Endothelial cell of hepatic sinusoid (primary cell): ENCODE measurements around the gene NFATC4.
"Not testable (repeated sequence)": the region's sequence is repeated elsewhere in the genome, so short reads cannot be mapped to it uniquely, and the experiment has no call there.

ENCODE experiments used
- in situ Hi-C: cut with HindIII; loops from 2 replicates; pipeline ENCODE4 v1.10.0; 2017; ENCODE audit warnings: low sequenced_read_pairs

The NFATC4 gene

DNA sequence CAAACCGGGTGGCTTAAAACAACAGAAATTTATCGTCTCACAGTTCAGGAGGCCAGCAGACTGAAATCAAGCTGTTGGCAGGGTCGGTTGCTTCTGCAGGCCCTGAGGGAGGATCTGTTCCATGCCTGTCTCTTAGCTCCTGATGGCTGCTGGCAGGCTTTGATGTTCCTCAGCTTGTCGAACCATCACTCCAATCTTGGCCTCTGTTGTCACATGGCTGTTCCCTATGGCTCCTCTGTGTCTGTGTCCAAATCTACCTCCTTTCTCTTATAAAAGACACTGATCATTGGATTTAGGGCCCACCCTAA, 14.0 kb downstream of the NFATC4 start:
- in situ Hi-C loops: no loop called here

DNA sequence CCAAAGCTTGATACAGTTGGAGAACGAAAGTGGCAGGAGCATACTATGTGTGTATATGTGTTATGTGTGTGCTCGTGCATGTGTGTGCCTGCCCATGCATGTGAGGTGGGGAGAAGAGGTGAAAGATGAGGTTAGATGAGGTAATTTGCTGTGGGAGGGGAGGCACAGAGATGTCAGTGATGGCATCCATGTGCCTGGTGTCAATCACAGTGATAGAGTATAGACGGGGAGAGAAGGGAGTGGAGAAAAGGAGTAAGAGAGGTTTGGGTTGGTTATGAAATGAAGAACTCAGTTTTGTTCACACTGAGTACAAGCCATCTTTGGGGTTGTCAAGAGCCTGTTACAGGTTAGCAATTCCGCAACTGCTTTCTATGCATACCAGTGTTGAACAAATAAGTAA, 16.2 kb downstream of the NFATC4 start:
- in situ Hi-C loops: no loop called here

DNA sequence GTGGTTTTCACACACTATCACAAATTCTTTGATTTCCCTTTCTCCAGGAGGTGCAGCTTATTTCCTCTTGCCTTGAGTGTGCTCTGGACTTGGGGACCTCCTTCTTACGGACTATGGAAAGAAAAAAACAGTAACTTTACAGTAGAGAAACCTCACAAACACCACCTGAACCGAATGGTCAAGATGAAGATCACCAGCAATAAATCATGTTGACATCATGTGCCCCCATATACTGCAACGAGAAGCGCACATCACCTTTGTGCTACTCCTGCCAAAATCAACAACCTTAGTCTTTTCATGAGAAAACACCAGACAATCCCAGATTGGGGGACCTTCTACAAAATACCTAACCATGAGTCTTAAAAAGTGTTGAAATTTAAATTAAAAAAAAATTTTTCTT, 17.5 kb downstream of the NFATC4 start:
- in situ Hi-C loops: no loop called here

DNA sequence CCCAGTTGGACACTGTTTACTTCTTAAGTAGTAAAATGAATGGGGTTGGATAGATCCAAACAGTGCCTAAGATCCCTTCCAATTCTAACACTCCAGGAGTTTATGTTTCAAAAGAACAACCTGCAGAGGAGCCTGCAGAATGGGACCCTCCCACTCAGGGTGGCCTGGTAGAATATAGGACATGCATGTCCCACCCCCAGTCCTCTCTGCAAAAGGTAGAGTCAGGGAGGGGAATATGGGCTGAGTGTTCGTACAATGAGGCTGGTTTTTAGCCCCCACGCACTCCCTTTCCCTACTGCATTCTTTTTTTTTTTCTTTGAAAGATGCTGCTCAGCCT, 19.0 kb downstream of the NFATC4 start:
- in situ Hi-C loops: no loop called here

DNA sequence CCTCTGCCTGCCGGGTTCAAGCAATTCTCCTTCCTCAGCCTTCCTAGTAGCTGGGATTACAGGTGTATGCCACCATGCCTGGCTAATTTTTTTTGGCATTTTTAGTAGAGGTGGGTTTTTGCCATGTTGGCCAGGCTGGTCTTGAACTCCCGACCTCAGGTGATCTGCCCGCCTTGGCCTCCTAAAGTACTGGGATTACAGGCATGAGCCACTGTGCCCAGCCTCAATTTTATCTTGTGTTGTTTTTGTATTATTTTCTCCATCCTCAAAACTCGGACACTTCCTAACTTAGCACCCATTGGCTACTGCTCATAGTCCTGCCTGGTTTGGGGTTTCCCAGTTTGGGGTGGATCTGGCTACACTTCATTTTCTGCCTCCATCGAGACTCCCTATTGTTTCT, 19.6 kb downstream of the NFATC4 start:
- in situ Hi-C loops: not testable (repeated sequence)

DNA sequence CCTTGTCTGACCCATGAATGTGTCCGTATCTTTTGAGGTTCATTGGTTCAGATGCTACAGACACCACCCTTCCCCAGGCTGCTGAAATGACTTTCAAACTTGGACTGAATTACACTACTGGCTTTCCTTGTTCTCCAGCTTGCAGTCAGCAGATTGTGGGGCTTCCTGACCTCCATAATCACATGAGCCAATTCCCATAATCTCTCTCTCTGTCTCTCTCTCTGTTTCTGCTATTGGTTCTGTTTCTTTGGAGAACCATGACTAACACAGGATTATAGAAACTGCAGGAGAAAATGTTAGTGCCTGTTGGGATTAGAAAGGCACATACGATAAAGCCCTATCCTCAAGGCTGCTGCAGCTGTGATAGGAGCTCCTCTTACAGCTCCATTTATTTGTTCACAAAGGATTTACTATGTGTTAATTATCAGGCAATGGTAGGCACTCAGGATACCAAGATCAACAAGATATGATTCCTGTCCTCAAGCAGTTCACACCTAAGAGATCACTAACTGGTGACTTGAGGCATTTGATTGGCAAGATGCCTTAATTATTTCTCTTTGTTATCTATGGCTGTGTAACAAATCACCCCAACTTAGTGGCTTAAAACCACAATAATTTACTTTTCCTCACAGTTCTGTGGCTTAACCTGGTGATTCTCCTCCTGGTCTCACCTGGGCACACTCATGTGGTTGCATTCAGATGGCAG, 20.6 kb downstream of the NFATC4 start:
- in situ Hi-C loops: no loop called here

DNA sequence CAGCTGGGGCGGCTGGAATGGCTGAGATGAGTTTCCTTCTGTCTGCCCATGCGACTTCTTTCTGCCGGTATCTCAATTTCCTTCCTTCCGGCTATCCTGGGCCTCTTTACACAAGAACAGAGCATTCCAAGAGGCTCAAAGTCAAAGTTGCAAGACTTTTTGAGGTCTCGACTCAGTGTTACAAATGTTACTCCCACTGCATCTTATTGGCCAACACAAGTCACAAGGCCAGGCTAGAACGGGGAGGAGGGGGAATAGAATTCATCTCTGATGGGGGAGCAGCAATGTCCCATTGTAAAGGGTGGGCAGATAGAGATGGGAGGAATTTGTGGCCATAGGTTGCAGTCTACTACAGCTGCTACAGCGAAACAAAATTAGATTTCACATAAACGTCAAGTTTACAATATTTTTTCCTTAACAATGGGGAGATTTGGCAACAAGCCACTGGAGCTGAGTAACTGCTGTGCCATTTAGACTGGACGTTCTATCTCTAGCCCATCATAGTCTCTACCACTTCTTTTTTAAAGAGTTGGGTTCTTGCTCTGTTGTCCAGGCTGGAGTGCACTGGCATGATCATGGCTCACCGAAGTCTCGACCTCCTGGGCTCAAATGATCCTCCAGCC, 21.4 kb downstream of the NFATC4 start:
- in situ Hi-C loops: no loop called here

DNA sequence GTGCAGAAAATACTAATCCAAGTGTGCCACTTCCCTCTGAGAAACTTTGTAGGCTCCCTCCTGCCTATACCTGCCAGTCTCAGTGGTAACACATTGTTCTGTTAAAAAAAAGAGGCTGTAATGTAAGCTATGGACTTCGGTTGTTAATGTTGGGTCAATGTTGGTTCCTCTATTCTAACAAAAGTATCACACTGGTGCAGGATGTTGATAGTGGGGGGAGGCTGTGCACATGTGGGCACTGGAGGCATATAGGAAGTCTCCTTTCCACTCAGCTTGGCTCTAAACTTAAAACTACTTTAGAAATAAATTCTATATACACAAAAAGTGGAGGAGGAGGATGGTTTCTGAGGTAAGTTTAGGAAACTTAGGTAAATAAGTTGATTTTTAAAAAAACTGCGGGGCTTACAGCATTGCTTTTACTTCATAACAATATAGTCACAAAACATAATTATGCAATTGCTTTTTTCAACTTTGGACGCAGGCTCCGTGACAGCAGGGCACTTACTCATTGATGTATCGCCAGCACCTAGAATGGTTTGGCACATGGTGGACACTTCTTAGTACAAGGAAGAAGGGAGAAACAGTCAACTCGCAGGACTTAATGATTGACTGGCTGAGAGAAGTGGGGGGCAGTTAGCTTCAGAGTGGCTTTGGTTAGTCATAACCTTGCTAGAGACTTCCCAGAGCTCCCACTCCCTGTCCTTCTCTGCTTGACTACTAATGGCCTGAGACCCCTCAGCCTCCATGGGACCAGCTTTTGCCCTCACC, 22.9 kb downstream of the NFATC4 start:
- in situ Hi-C loops: no loop called here

DNA sequence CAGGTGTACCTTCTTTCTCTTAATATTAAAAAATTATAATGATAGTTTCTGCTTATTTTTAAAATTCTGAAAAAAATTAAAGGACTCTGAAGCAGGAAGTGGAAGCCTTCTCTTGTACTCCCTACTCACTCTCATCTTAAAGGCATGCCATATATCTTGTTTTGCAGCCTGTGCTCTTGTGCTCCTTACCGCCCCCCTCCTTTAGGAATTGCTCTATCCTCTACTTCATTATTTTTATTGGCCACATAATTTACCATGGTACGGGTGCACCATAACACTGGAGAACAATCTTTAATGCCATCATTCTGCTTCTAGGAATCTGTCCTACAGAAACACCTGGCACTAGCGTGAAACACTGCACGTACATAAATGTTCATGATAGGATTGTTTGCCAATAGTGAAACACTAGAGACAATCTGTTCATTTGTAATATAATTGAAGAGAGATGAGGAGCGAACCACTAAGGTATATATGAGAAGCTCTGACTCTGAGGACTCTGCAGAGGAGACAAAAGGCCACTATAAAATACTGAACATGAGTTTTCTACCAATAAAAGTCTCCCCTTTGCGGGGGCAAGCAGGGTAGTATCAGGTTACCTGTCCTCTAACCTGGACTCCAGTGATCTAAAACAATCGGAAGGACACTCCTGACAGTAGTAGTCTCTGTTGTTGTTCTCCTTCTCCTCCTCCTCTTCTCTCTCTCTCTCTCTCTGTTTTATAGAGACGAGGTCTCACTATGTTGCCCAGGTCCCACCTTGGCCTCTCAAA, 24.5 kb downstream of the NFATC4 start:
- in situ Hi-C loops: no loop called here

DNA sequence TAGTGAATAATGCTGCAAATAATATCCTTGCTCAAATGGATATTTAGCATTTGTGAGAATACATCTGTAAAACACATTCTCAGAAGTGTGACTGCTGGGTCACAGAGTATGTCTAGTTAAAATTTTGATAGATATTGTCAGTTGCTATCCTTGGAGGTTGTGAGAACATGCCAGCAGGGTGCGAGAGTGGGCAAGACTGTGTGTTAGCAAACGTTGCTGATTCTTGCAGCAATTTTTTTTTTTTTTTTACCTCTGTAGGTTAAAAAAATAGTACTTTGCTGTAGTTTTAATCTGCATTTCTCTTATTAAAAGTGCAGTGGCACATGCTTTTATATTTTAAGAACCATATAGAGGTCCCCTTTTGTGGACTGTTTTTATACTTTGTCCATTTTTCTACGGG, 26.3 kb downstream of the NFATC4 start:
- in situ Hi-C loops: no loop called here

DNA sequence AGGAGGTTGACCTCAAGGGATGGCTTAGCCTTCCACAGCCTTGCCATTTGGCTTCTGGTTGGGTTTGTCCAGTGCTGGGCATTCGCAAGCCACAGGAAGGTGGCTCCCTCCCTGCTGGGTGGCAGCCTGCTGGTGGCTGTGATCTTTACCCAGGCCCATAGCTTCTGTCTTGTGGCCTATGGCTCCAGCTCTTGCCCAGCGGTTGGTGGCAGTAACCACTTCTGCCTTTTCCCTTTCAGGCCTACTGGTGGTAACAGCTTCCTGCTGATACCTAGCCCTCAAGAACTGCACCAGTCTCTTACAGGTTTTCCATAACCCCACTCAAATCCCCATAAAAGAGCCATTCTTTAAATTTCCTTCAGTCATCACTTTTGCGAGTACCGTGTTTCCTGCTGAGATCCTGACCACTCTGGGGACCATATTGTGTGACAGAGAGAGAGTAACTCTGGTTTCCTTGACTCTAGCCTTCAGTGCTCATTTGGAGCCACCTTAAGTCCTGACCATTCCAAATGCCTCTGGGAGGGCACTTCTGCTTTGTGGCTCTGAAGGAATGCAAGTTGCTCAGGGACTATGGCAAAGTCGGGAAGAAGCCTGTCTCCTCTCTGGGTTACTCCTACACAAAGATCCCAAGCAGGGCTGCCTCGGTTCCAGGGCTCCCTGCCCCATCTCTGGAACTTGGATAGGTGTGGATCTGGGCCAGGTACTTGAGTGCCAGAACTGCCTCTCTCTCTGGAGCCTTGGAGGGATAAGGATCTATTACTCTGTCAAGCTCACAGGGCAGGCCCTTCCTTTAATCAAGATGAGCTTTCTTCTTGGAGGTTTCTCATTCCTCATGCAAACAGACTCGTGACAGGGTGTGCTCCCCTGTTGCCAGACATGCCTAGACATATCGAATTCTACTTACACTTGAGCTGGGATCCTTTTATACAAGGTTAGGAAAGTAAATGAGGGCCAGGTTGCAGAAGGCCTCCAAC, 27.9 kb downstream of the NFATC4 start:
- in situ Hi-C loops: no loop called here

DNA sequence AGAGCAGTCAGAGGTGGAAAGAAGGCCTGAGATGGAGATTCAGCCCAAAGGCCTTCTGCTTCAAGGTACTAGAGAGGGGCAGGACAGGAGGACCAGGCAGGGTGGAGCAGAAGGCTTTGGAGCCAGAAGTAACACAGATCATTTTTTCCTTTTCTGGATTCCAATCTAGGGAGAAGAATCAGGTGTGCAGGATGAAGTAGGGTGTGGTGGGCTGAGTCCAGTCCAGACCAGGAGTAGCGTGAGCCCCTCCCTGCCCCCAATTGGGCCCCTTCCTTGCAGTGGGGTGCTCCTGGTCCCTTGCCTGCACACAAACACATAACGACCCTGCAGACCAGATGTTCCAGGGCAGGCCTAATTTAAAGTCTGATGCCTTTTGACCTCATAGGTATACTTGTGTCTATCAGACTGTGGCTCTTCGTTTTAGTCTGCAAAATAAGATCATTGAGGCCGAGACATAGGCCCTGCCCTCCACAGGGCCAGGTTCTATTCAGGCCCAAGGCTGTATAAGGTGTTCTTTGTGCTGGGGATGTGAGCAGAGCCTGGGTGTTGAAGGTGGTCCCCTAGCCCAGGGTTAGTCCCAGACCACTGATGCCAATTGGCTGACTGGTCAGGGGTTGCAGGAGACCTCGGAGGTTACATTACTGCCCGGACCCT, 29.8 kb downstream of the NFATC4 start:
- in situ Hi-C loops: no loop called here

DNA sequence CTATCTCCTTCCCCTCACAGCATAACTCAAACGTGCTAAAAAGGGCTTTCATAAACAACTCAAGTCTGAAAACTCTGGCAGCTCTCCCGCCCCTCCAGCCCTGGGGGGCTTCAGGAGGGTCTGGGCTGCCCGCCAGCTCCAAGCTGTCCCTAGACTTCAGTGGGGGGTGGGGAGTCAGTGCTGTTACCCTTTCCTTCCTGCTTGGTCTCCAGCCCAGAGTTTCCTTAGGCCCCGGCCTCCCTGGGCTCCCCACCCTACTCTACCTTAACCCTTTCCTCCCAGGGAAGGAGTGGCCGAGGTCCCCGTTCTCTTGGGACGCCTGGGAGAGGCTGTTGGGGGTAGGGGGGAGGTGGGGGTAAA, 30.3 kb downstream of the NFATC4 start:
- in situ Hi-C loops: no loop called here

DNA sequence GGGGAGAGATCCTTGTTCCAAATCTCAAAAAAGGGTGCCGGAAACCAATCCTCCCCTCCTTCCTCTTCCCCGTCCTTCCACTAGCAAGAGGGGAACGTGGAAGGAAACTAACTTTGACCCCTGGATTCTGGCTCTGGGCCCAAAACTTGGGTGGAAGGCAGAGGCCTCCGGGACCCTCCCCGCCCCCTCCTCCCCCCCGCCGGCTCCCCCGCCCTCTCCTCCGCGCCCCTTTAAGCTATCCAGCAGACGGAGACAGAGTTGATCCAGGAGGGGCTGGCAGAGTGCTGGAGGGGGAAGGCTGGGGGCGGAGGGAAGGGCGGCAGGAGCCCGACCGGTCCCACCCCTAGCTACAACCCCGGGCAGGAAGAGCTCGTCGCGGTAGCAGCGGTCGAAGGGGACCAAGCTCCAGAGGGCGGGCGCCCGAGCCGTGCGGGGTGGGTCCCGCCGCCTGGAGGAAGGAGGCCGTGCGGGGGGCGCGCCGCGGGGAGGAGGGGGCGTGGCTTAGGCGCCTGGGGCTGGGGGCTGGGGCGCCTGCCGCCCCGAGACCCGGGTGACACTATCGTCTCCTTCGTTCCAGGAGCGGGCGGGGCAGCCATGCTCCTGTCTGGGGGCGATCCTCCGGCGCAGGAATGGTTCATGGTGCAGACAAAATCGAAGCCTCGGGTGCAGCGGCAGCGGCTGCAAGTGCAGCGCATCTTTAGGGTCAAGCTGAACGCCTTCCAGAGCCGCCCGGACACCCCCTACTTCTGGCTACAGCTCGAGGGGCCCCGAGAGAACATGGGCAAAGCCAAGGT, 30.9 kb downstream of the NFATC4 start, which contains the start of gene NYNRIN:
Gene NYNRIN (plus strand): TSS at position 351 of the 794 bp plus-strand sequence. CDS start 244 bp downstream, at position 595.
- in situ Hi-C loops: no loop called here

DNA sequence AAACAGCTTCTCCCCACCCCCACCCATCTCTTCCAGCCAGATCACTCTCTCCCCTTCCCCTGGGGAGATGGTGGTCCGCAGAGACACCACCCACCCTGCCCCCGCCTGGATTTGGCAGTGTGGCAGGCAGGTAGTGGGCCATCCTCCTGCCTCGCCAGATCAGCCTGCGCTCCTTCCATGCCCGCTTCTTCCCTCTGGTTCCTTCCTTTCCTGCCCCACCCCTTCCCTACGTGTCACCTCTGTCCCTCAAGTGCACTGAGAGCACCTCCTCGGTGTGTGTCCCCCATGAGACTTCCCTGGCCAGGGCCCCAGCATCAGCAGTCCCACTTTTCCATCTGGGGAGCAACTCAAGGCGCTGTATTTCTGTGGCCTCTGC, 31.5 kb downstream of the NFATC4 start:
- in situ Hi-C loops: no loop called here

DNA sequence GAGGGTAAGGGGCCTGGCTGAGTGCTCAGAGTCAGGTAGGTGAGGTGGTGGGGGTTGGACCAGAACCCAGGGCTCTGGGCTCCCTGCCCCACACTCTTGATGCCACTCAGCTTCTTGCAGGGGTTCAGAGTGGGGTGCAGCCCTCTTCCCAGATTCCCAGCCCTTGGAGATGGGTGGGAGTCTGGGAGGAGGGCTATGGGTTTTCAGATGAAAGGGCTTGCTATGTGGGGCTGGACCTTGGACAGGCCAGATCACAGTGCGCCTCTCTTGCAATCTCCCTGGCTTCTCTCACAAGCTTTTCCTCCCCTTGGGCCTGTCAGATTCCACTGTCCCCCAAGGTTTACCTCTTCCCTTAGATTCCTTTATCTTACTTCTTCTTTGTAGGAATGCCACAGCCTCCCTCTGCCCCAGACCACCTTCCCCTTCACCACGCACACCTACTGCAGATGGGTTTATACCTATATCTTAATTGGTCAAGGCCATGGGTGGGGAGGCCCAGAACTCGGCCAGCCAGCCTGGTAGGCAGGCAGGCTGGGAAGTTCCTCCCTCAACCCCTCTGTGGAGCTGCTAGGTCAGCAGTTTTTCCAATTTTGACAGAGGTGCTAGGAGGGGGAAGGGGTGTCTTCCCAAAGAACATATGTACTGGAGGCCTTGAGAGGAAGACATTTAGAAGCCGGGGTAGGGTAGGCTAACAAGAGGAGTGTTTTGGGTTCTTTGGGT, 32.2 kb downstream of the NFATC4 start:
- in situ Hi-C loops: no loop called here

DNA sequence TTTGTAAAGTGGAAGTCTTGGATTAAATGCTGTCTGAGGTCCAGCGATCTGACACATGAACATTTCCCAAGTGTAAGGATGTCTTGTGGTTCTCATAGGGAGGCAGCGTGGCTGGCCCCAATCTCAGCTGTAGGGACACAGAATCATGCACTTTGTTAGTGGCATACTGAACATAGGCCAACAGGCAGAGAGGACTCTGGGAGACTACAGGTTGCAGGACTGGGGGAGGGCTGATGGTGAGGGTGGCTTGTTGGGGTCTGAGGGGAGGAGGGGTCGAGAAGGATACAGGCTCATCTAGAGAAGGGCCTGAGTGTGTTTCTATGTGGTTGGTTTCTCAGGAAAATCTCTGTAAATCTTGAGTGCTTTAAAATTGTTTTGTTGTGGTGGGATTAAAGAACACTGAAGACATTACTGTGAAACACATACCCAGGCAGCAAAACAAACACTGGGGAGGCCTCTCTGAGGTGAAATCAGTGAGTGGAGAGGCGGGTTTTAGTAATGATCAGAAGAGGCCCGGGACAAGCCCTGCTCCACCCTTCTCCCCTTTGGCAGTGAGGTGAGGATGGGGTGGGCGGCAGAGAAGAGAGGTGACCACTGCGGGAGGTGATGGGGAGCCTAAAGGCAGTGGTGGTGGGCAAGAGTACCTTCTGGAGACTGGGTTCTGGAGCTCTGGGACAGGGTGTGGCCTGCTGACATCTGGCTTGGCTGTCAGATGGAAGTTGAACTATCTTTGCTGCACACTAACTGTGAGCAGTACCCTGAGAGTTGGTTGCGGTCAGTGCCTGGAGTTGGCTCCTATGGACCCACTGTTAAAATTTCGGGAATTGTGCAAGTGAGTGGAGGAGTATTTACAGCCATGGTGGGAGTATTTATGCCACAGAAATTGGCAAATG, 34.1 kb downstream of the NFATC4 start:
- in situ Hi-C loops: no loop called here
